SK-N-SH (cell line): ENCODE measurements around the gene SUGP2. TPM values are rescaled to one million over a fixed set of nuclear protein-coding genes. Genes with fewer than 3 reads are reported as not detected.
A peak's percentile ranks its signal among the peaks of the same experiment; 100 is the strongest.

ENCODE experiments used
- CTCF ChIA-PET: fragments of 300-600, 350-600 bp; formaldehyde crosslinking; extraction: SDS; loops from one replicate; lab custom pipeline; 2021; lab: Yijun Ruan, JAX
- POLR2A ChIA-PET: fragments of 350-600 bp; sonication (Branson Sonifier 250); formaldehyde crosslinking; extraction: SDS; loops from one replicate; lab custom pipeline; 2020; ENCODE audit warnings: antibody characterized with exemption, inconsistent platforms; lab: Yijun Ruan, JAX
- DNase-seq: peaks from one replicate; pipeline ENCODE4 v3.0.0; 2012
- H2AFZ ChIP-seq: fragments of 200-600 bp; sonication (generic); 2 replicates; pipeline ENCODE4 v1.8.1; 2016; ENCODE audit warnings: antibody characterized with exemption, mild to moderate bottlenecking, low read depth
- H3F3A ChIP-seq: fragments of 200-600 bp; sonication (generic); replicated peaks from 2 replicates; pipeline ENCODE3; 2016; ENCODE audit warnings: antibody characterized with exemption, mild to moderate bottlenecking; ENCODE audit not compliant: insufficient read depth
- H3K27ac ChIP-seq, 2 experiments: fragments of 200-500 bp in 1 of 2; fragments of 200-600 bp in 1 of 2; sonication (Bioruptor generic) in 1 of 2; sonication (generic), shearing (Covaris generic) in 1 of 2; 2 replicates each; pipeline versions ENCODE4 v1.5.1 to v1.6.1; 2014 to 2016; ENCODE audit warnings: low read depth in 2 of 2, inconsistent platforms in 1 of 2, low read length in 1 of 2, mild to moderate bottlenecking in 1 of 2, mixed read lengths in 1 of 2
- H3K27me3 ChIP-seq: fragments of 200-600 bp; sonication (generic), shearing (Covaris generic); 2 replicates; pipeline ENCODE4 v1.6.1; 2016; ENCODE audit warnings: mixed run types; ENCODE audit not compliant: insufficient read depth
- H3K36me3 ChIP-seq, 2 experiments: fragments of 200-500 bp in 1 of 2; fragments of 200-600 bp in 1 of 2; sonication (Bioruptor generic) in 1 of 2; sonication (generic) in 1 of 2; replicated peaks in 1 of 2; 2 replicates each; pipeline versions ENCODE3 to v1.5.1; 2014 to 2016; ENCODE audit warnings: low read length in 1 of 2, mild to moderate bottlenecking in 1 of 2; ENCODE audit not compliant: insufficient read depth in 2 of 2, control insufficient read depth in 1 of 2
- H3K4me1 ChIP-seq, 2 experiments: fragments of 200-500 bp in 1 of 2; fragments of 200-600 bp in 1 of 2; sonication (Bioruptor generic) in 1 of 2; sonication (generic), shearing (Covaris generic) in 1 of 2; 2 replicates each; pipeline versions ENCODE4 v1.5.1 to v1.6.1; 2014 to 2016; ENCODE audit warnings: low read depth in 1 of 2, low read length in 1 of 2, mixed run types in 1 of 2; ENCODE audit not compliant: insufficient read depth in 2 of 2, control insufficient read depth in 1 of 2
- H3K4me2 ChIP-seq: fragments of 200-600 bp; sonication (generic), shearing (Covaris generic); 2 replicates; pipeline ENCODE4 v1.6.1; 2017; ENCODE audit warnings: mixed run types
- H3K4me3 ChIP-seq, 2 experiments: fragments of 200-500 bp in 1 of 2; fragments of 200-600 bp in 1 of 2; sonication (Bioruptor generic) in 1 of 2; sonication (generic), shearing (Covaris generic) in 1 of 2; 2 replicates each; pipeline versions ENCODE4 v1.5.1 to v1.8.1; 2014 to 2016; ENCODE audit warnings: low read depth in 2 of 2, inconsistent platforms in 1 of 2, low read length in 1 of 2, mild to moderate bottlenecking in 1 of 2, mixed read lengths in 1 of 2, moderate library complexity in 1 of 2
- H3K79me2 ChIP-seq: fragments of 200-600 bp; sonication (generic); 2 replicates; pipeline ENCODE4 v1.8.1; 2017; ENCODE audit warnings: mild to moderate bottlenecking; ENCODE audit not compliant: insufficient read depth
- H3K9ac ChIP-seq: fragments of 200-600 bp; sonication (generic); 2 replicates; pipeline ENCODE4 v1.6.1; 2017; ENCODE audit warnings: mixed run types
- H3K9me2 ChIP-seq: fragments of 200-600 bp; sonication (generic); 2 replicates; pipeline ENCODE4 v1.6.1; 2017; ENCODE audit warnings: mixed run types
- H3K9me3 ChIP-seq: fragments of 200-600 bp; sonication (generic); 2 replicates; pipeline ENCODE4 v1.6.1; 2017; ENCODE audit warnings: mixed run types, mild to moderate bottlenecking, moderate library complexity
- H4K20me1 ChIP-seq: fragments of 200-600 bp; sonication (generic); 2 replicates; pipeline ENCODE4 v1.6.1; 2017; ENCODE audit warnings: mild to moderate bottlenecking, mixed run types; ENCODE audit not compliant: insufficient read depth
- MAX ChIP-seq: IDR thresholded peaks from 2 replicates; pipeline ENCODE4 v1.4.0; 2012; ENCODE audit warnings: low read depth
- PBX3 ChIP-seq: IDR thresholded peaks from 2 replicates; pipeline ENCODE4; 2012
- POLR2AphosphoS5 ChIP-seq: IDR thresholded peaks from 2 replicates; pipeline ENCODE4 v1.6.1; 2012; ENCODE audit warnings: low read depth, low read length
- RAD21 ChIP-seq: IDR thresholded peaks from 2 replicates; pipeline ENCODE4 v1.6.1; 2012; ENCODE audit warnings: mild to moderate bottlenecking, low read length
- RCOR1 ChIP-seq: fragments of 150-350 bp; IDR thresholded peaks from 2 replicates; pipeline ENCODE4 v1.6.1; 2017; ENCODE audit warnings: antibody characterized with exemption, low read length
- SIN3A ChIP-seq: IDR thresholded peaks from 2 replicates; pipeline ENCODE4 v1.6.1; 2012; ENCODE audit warnings: low read depth, mild to moderate bottlenecking, low read length, moderate library complexity, borderline replicate concordance
- YY1 ChIP-seq: IDR thresholded peaks from 2 replicates; pipeline ENCODE4 v1.4.0; 2012; ENCODE audit warnings: low read depth, mild to moderate bottlenecking
- WGBS: methylation state at CpG from one replicate; pipeline ENCODE4 v1.1.6; 2017; ENCODE audit warnings: low lambda C conversion rate; 5-methylcytosine and 5-hydroxymethylcytosine counted together
- polyA plus RNA-seq, 3 experiments: library from polyadenylated mRNA; depleted of rRNA; stranded (reverse); fragments of >200 nt; gene quantifications; 2 replicates each; pipeline ENCODE4 v1.2.3, GENCODE V29; 2012

SUGP2 gene
- polyA plus RNA-seq, 1 of the 3 experiments (the other 2 are of a cell fraction) = 56.3 TPM

DNA sequence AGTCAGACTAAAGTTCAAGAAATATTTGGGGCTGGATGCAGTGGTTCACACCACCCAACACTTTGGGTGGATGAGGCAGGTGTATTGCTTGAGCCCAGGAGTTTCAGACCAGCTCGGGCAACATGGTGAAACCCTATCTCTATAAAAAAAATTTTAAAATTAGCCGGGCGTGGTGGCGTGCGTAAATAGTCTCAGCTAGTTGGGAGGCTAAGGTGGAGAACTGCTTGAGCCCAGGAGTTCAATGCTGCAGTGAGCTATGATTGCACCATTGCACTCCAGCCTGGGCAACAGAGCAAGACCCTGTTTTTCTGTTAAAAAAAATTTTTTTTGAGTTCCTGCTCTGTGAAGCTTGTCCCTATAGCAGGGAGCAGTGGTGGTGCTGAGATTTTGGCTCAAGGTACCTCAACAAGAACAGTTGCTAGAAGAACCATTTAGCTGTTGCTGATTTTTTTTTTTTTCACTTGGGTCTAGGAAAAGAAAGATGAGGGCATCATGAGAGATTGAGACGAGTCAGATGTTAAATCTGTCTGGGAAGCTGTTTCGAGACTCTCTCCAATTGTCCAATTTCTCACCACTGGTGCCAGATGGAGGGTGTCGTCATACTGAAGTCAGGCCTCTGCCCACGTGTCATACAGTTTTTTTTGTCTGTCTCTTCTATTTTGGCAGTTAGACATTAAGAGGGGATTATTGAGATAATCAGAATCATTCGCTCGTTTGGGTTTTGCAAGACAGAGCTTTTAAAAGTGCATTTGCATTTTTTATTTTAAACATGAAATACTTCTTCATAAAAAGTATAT, 34.2 kb upstream of the SUGP2 start:
- no peaks in the 10 kb centered on the region for H3K9me2 ChIP-seq
- no peak overlapping the region for H3K4me2 ChIP-seq
- H3K27ac ChIP-seq = no peak overlapping the region
- ChIA-PET POLR2A (no interaction called here), CTCF (interaction anchor here (1.5 kb wide), 1 partner anchor 49 kb away, joined by 8 read pairs; no protein-coding TSS in a partner anchor)
- no peak overlapping the region for H3K4me3 ChIP-seq
- H3K27me3 ChIP-seq = no peaks in the 10 kb centered on the region
- peaks cover 6 to 16% of the 10 kb centered on the region in 2 experiments; a peak in 2 of 4 replicates for H3K4me1 ChIP-seq
- no peak for DNase-seq
- peaks cover 16% of the 10 kb centered on the region for H3F3A ChIP-seq
- H3K9me3 ChIP-seq = no peaks in the 10 kb centered on the region
- H3K36me3 ChIP-seq = no peaks in the 10 kb centered on the region
- no peak overlapping the region for H2AFZ ChIP-seq
- 90% methylated on average over 10 of the region's 11 CpGs for WGBS
- no peaks in the 10 kb centered on the region for H3K79me2 ChIP-seq
- no peak overlapping the region for H3K9ac ChIP-seq
- no peaks in the 10 kb centered on the region for H4K20me1 ChIP-seq
- TF ChIP-seq RAD21 = no peak
- TF ChIP-seq SIN3A = no peak
- no peak for TF ChIP-seq YY1
- no peak for TF ChIP-seq MAX
- TF ChIP-seq RCOR1 = no peak
- no peak for TF ChIP-seq PBX3

- Histone ChIP-seq H3K4me1 (peaks cover 6 to 16% of the 10 kb centered on the region in 2 experiments; a peak in 2 of 4 replicates), H2AFZ (peak overlapping the region; percentile 73; the same call in 1 of the 2 replicates), H3K79me2 (no peaks in the 10 kb centered on the region), H3K9me2 (no peaks in the 10 kb centered on the region), H3K27ac (no peak overlapping the region), H3K4me3 (peak overlapping the region; percentile 59 to 72), H3K27me3 (no peaks in the 10 kb centered on the region), H3K9ac (peak overlapping the region; percentile 21; the same call in 1 of the 2 replicates), H3K36me3 (no peaks in the 10 kb centered on the region), H3K9me3 (no peaks in the 10 kb centered on the region), H3F3A (peaks cover 24% of the 10 kb centered on the region), H3K4me2 (peak overlapping the region; percentile 96), H4K20me1 (no peaks in the 10 kb centered on the region)
- CTCF ChIA-PET = interaction anchor here (1.0 to 2.3 kb wide), 4 partner anchors 8 to 13 kb away, joined by 3 to 6 read pairs (median 3); no protein-coding TSS in a partner anchor
- no peak for TF ChIP-seq POLR2AphosphoS5
- peak; percentile 56 for DNase-seq
- POLR2A ChIA-PET = no interaction called here
- WGBS = 15% methylated on average over 18 of the region's 25 CpGs
These were observed 31.8 kb upstream of the SUGP2 start for GRCh38 chr19:19064811-19065745.
